Amniotic stem cell (primary cell): ENCODE results near the gene PLEKHA8.

Experiments
- DNase-seq: peaks from one replicate; lab custom pipeline; 2025; lab: John Stamatoyannopoulos, UW

Gene PLEKHA8

GRCh38 chr7:30146127-30146612, 118.0 kb downstream of the PLEKHA8 start:
- DNase-seq = no peak

- DNase-seq = no peak
These were observed 119.0 kb downstream of the PLEKHA8 start for GRCh38 chr7:30147223-30147622.

- DNase-seq = no peak
These were observed 119.6 kb downstream of the PLEKHA8 start for GRCh38 chr7:30147785-30148184.

GRCh38 chr7:30148426-30148825, 120.2 kb downstream of the PLEKHA8 start:
- DNase-seq = no peak

GRCh38 chr7:30148951-30149459, 120.8 kb downstream of the PLEKHA8 start:
- DNase-seq = no peak

- DNase-seq = no peak
These were observed 121.5 kb downstream of the PLEKHA8 start for GRCh38 chr7:30149640-30150272.

GRCh38 chr7:30150711-30151110, 122.5 kb downstream of the PLEKHA8 start:
- DNase-seq = no peak

GRCh38 chr7:30154111-30154587, 125.9 kb downstream of the PLEKHA8 start:
- no peak for DNase-seq

GRCh38 chr7:30155481-30155880, 127.3 kb downstream of the PLEKHA8 start:
- DNase-seq = no peak

GRCh38 chr7:30157204-30157603, 129.0 kb downstream of the PLEKHA8 start:
- DNase-seq = no peak

- DNase-seq = no peak
These were observed 131.0 kb downstream of the PLEKHA8 start for GRCh38 chr7:30159163-30159562.

GRCh38 chr7:30159698-30160143, 131.5 kb downstream of the PLEKHA8 start:
- DNase-seq = no peak

- no peak for DNase-seq
These were observed 132.1 kb downstream of the PLEKHA8 start for GRCh38 chr7:30160329-30160728.

- no peak for DNase-seq
These were observed 133.9 kb downstream of the PLEKHA8 start for GRCh38 chr7:30162133-30162532.

- peak; percentile 52 for DNase-seq
These were observed 134.5 kb downstream of the PLEKHA8 start for GRCh38 chr7:30162622-30163124.

GRCh38 chr7:30163231-30163894, 135.2 kb downstream of the PLEKHA8 start:
- no peak for DNase-seq

GRCh38 chr7:30164567-30164966, 136.4 kb downstream of the PLEKHA8 start:
- DNase-seq = peak; percentile 6

GRCh38 chr7:30165590-30165989, 137.4 kb downstream of the PLEKHA8 start:
- no peak for DNase-seq

GRCh38 chr7:30166155-30166840, 138.1 kb downstream of the PLEKHA8 start:
- no peak for DNase-seq

GRCh38 chr7:30166841-30167235, 138.6 kb downstream of the PLEKHA8 start:
- no peak for DNase-seq

- DNase-seq = no peak
These were observed 139.7 kb downstream of the PLEKHA8 start for GRCh38 chr7:30167901-30168300.

GRCh38 chr7:30168835-30169573, 140.8 kb downstream of the PLEKHA8 start:
- peak; percentile 81 for DNase-seq
